ENCODE measurements around the gene METTL4.
"Not testable (repeated sequence)": the region's sequence is repeated elsewhere in the genome, so short reads cannot be mapped to it uniquely, and the experiment has no call there.

The METTL4 gene

DNA sequence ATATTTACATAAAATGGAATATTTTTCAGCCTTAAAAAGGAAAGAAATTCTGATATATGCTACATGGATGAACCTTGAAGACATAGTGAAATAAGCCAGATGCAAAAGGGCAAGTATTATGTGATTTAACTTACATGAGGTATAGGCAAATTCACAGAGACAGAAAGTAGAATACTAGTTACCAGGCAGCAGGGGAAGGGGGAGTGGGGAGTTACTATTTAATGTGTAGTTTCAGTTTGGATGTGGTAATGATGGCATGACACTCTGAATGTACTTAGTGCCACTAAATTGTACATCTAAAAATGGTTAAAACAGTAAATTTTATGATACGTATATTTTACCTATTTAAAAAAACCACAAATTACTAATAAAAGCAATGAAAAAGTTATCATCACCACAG lies 12.1 kb downstream of the METTL4 start:
- no peak for DNase-seq (ENCODE audit: low read depth, low spot score)

- no peak for DNase-seq (ENCODE audit: low read depth, low spot score)
These were observed 13.8 kb downstream of the METTL4 start for GRCh38 chr18:2557536-2557935.

- DNase-seq (ENCODE audit: low read depth, low spot score): peak; percentile 40
These were observed 15.4 kb downstream of the METTL4 start for GRCh38 chr18:2555895-2556294.

GRCh38 chr18:2554696-2555095 lies 16.6 kb downstream of the METTL4 start:
- DNase-seq (ENCODE audit: low read depth, low spot score): no peak

GRCh38 chr18:2551425-2551824 lies 19.9 kb downstream of the METTL4 start:
- DNase-seq (ENCODE audit: low read depth, low spot score): no peak

- DNase-seq (ENCODE audit: low read depth, low spot score): no peak
These were observed 21.8 kb downstream of the METTL4 start for GRCh38 chr18:2549462-2549861.

DNA sequence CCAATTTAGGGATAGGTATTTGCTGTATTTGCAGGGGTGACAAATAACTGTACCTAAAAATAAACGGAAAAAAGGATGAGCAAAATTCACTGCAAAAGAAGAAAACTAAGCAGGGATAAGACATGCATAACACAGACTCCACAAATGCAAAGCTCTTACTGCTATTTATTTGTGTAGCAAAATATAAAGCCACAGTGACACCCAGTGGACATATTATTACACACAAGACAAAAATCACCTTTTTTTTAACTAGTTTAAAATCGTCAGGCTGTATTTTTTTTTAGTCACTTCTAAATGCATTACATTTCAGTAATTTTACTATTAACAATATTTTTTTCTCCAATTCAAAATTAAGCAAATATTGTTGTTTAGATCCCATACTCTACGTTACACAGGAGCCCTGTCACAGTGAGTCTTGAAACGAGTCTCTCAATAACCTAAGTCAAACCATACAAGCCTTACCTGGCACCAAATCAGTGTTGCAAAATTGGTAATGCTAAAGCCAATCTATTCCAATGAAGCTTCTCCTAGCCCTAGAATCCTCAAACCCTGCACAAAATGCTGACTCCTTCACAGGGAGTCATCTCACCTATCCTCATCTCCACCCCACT lies 23.7 kb downstream of the METTL4 start:
- DNase-seq (ENCODE audit: low read depth, low spot score): no peak

DNA sequence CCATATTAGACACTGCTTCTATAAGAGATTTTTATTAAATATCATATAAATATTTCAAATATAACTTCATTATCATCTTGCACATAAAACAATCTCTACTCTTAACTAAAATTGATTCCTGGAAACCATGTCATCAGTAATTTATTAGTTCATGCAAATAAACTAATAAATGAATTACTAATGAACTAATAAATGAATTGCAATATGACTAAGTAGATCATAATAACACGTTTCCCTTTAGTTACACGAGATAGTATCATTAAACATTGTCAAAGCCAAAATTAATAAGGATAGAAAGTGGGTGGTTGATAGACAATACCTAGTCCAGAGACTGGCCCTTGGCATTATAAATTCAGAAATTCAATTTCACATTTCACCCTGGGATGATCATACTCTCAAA lies 26.1 kb downstream of the METTL4 start:
- no peak for DNase-seq (ENCODE audit: low read depth, low spot score)

- DNase-seq (ENCODE audit: low read depth, low spot score): not testable (repeated sequence)
These were observed 29.3 kb downstream of the METTL4 start for GRCh38 chr18:2541925-2542563.

DNA sequence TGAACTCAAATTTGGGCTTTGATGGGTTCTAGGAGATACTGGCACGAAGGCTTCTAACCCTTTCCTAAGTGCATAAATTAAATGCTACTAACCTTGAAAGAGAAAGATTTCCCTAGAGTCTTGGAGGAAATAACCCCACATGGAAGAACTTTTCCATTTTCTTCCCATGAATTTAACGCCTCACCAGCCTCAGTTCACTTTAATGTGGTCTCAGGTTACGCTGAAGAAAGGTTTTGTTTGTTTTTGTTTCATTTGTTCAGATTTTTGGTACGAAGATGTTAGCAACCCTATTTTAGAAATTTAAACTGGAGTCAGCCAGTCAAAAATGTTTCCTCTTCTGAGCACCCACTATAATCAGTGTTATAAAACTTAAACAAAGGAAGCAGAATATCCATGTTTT lies 30.7 kb downstream of the METTL4 start:
- no peak for DNase-seq (ENCODE audit: low read depth, low spot score)

DNA sequence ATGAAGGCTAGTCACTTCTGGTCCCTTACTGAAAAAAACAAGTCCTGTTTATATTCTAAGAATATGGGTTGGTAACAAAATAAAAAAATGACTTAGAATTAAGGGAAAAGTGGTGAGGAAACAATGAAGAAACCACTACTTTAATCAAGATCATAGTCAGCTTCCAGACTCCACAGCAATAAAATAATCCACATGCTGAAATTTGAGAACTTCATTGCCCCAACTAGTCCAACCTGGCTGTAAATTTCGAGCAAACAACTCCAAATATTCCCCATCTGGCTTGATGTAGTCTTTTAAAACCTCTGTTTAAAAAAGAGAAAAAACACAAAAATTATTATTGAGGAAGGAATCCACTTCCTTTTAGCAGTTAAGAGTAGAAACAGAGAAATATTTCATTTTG lies 32.5 kb downstream of the METTL4 start:
- DNase-seq (ENCODE audit: low read depth, low spot score): no peak

DNA sequence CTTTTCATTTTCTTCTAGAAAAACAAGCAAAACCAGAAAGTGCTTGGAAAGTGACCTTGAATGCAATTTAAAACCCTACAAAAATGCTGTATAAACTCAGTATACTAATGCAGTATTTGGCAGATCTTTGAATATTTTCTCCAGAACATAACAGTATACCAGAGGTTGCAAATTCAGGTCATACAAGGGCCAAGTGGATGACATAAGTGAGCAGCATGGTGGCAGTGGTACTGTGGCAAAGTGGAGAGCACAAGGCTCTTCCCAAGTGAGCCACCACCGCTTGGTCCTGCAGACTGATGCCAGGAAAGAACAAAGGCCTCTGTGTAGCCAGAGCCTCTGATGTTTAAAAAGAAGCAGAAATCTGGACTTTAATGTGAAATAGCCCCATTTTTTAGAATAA lies 33.1 kb downstream of the METTL4 start:
- no peak for DNase-seq (ENCODE audit: low read depth, low spot score)

DNA sequence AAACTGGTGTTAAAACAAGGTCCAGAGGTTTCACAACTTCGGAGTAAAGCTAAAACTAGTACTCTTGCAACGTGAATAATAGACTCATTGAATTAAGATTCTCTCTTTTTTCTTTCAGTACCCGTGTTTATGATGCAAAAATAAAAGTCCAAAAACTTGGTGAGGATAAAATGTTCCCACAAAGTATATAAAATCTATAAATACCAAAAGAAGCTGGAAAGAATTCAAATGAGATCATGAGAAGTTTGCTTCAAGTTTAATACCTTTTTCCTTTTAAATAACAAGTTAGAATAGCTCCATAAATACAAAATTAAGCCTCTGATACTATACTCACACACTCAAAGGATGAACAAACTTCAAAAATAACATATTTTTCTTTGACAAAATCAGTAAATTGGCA lies 34.0 kb downstream of the METTL4 start:
- no peak for DNase-seq (ENCODE audit: low read depth, low spot score)

- no peak for DNase-seq (ENCODE audit: low read depth, low spot score)
These were observed 34.8 kb downstream of the METTL4 start for GRCh38 chr18:2536493-2536892.

DNA sequence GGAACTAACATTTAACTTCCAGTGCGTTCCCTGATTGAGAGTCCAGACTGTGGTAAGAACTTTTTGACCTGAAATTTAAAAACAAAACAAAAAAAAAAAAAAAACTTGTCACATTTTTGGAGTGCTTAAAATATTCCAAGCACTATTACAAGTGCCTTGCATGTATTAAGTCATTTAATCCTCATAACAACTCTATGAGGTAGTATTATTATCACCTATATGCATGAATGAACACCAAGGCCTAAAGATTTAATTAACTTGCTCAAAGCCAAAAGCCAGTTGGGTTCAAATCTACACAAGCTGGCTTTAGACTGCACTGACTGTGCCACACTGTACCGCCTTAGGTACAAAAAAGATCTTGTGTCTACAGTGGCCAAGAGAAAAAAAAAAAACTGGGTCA lies 35.2 kb downstream of the METTL4 start:
- no peak for DNase-seq (ENCODE audit: low read depth, low spot score)

DNA sequence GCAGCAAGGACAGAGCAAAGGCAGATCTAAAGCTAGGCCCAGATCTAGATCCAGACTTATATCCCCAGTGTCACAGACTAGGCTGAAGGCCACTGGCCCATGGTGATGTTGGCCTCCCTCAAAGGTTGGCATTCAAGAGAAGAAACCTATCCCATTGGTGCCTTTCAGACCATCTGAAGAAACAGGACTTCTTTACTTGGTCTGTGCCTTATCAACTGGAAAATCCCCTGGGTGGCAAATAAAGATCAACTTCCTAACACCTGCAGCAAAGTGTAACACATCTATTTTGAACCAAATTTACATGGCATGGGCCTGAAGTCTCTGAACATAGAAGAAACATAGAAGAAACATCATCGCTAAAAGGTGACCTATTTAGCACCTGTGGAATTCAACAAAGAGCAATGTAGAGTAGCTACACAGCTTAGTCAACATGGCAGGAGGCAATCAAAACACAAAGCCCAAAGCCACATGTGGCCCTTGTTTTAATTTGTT lies 35.8 kb downstream of the METTL4 start:
- no peak for DNase-seq (ENCODE audit: low read depth, low spot score)

- no peak for DNase-seq (ENCODE audit: low read depth, low spot score)
These were observed 36.4 kb downstream of the METTL4 start for GRCh38 chr18:2534906-2535305.

DNA sequence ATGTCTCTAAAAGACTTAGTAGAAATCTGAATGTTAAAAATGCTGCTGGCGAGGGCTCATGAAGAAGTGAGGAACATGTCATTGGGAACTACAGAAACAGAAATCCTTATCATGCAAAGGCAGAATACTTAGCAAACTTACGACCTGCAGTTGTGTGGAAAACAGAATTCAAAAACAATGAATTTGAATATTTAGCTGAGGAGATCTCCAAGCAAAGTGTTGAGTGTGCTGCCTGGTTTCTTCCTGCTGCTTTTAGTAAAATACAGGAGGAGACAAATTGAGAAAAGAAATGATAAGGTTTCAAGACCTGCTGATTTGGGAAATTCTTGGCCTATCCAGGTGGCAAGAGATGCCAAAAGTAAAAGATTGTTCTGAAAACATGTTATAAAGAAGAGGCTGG lies 38.5 kb downstream of the METTL4 start:
- DNase-seq (ENCODE audit: low read depth, low spot score): no peak

- DNase-seq (ENCODE audit: low read depth, low spot score): no peak
These were observed 39.6 kb downstream of the METTL4 start for GRCh38 chr18:2531751-2532150.

- no peak for DNase-seq (ENCODE audit: low read depth, low spot score)
These were observed 42.2 kb downstream of the METTL4 start for GRCh38 chr18:2529154-2529553.

DNA sequence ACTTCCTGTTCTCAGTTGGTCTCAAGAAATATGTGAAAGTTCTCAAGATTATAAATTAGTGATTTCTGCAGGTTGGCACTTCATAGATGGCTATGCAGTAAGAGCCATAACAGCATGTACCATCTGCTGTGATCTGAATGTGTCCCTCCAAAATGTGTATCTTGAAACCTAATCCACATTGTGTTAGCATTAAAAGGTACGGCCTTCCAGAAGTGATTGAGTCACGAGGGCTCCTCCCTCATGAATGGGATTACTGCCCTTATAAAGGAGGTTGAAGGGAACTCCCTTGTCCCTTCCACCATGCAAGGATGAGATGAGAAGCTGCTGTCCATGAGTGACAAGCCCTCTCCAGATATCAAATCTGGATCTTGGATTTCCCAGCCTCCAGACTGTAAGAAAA lies 45.0 kb downstream of the METTL4 start:
- DNase-seq (ENCODE audit: low read depth, low spot score): no peak

DNA sequence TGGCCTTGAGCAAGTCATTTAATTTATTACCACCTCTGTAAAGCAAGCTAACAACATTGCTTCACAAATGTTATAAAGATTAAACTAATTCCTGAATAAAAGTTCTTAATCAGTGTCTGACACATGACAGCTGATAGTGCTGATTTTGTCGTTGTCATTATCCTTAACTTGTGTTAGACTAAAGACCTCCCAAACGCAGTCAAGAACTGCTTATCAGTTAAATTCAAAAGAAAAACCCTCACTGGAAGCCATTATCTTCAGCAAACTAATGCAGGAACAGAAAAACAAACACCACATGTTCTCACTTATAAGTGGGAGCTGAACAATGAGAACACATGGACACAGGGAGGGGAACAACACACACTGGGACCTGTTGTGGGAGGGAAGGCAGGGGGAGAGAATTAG lies 46.5 kb downstream of the METTL4 start:
- not testable (repeated sequence) for DNase-seq (ENCODE audit: low read depth, low spot score)

DNA sequence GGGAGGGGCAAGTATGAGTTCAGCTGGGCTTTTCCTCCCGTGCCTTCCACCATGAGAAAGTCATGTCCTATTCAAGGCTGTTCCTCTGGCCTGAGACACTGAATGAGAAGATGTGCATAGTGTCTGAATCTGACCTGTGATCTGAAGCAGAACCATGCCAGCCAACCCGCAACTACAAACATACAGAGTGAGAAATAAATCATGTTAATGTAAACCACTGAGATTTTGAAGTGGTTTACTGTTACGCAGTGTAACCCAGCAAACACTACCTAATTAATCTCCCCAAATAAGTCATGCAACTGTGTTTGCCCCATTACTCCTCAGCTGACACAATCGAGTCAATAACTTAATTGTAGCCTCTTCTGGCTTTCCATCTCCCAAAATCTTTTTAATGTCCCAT lies 49.2 kb downstream of the METTL4 start:
- no peak for DNase-seq (ENCODE audit: low read depth, low spot score)

GRCh38 chr18:2518473-2518872 lies 52.8 kb downstream of the METTL4 start:
- DNase-seq (ENCODE audit: low read depth, low spot score): peak; percentile 20
